Liver (tissue), 9 donors: Measurements from ENCODE around the gene ST8SIA6. TPM values are rescaled to one million over a fixed set of nuclear protein-coding genes. Genes with fewer than 3 reads are reported as not detected.

Experiments
- DNase-seq: peaks from one replicate; pipeline ENCODE4 v3.0.0-alpha.2; 2017; ENCODE audit warnings: low spot score
- H3K27ac ChIP-seq, 2 donors: one replicate each; pipeline ENCODE4 v1.7.0; 2013; ENCODE audit warnings: inconsistent platforms in 2 of 2, low read length in 2 of 2, control low read depth in 1 of 2, low read depth in 1 of 2, mild to moderate bottlenecking in 1 of 2
- H3K27me3 ChIP-seq, 4 donors: one replicate each; pipeline versions ENCODE4 v1.6.1 to v1.7.0; 2013; ENCODE audit warnings: low read length in 3 of 4, inconsistent platforms in 1 of 4, mild to moderate bottlenecking in 1 of 4, moderate library complexity in 1 of 4; ENCODE audit not compliant: control insufficient read depth in 4 of 4, insufficient read depth in 4 of 4
- H3K36me3 ChIP-seq, 4 donors: one replicate each; pipeline versions ENCODE4 v1.6.1 to v1.7.0; 2013; ENCODE audit warnings: low read length in 3 of 4, mild to moderate bottlenecking in 3 of 4, low read depth in 1 of 4, moderate library complexity in 1 of 4; ENCODE audit not compliant: control insufficient read depth in 4 of 4, insufficient read depth in 3 of 4
- H3K4me1 ChIP-seq, 4 donors: one replicate each; pipeline versions ENCODE4 v1.6.1 to v1.7.0; 2013; ENCODE audit warnings: low read length in 3 of 4, mild to moderate bottlenecking in 3 of 4, moderate library complexity in 1 of 4; ENCODE audit not compliant: control insufficient read depth in 4 of 4, insufficient read depth in 4 of 4
- H3K4me3 ChIP-seq, 3 donors: one replicate each; pipeline versions ENCODE4 v1.6.1 to v1.7.0; 2013; ENCODE audit warnings: low read length in 3 of 3, control low read depth in 1 of 3, low read depth in 1 of 3, mild to moderate bottlenecking in 1 of 3
- H3K9ac ChIP-seq, 2 donors: one replicate each; pipeline ENCODE4 v1.7.0; 2013; ENCODE audit warnings: low read length in 2 of 2, mild to moderate bottlenecking in 2 of 2, moderate library complexity in 2 of 2, control low read depth in 1 of 2, low read depth in 1 of 2
- H3K9me3 ChIP-seq, 4 donors: one replicate each; pipeline versions ENCODE4 v1.6.1 to v1.7.0; 2013; ENCODE audit warnings: low read length in 3 of 4; ENCODE audit not compliant: control insufficient read depth in 4 of 4
- EGR1 ChIP-seq, 2 donors: IDR thresholded peaks; 2 replicates each; pipeline ENCODE4 v1.6.1; 2016 to 2018; ENCODE audit warnings: antibody characterized with exemption in 2 of 2, low read depth in 2 of 2
- FOXA1 ChIP-seq: IDR thresholded peaks from 2 replicates; pipeline ENCODE4 v1.6.1; 2016; ENCODE audit warnings: antibody characterized with exemption
- FOXA2 ChIP-seq: IDR thresholded peaks from 2 replicates; pipeline ENCODE4 v1.6.1; 2016; ENCODE audit warnings: antibody characterized with exemption
- GABPA ChIP-seq, 2 donors: IDR thresholded peaks in 1 of 2; conservative IDR thresholded peaks in 1 of 2; 2 replicates each; pipeline ENCODE4 v1.6.1; 2016; ENCODE audit warnings: antibody characterized with exemption in 2 of 2, mild to moderate bottlenecking in 1 of 2, moderate library complexity in 1 of 2
- HNF4A ChIP-seq, 2 donors: conservative IDR thresholded peaks; 2 replicates each; pipeline ENCODE4 v1.6.1; 2016; ENCODE audit warnings: antibody characterized with exemption in 2 of 2, mild to moderate bottlenecking in 2 of 2
- HNF4G ChIP-seq: IDR thresholded peaks from 2 replicates; pipeline ENCODE4 v1.6.1; 2016; ENCODE audit warnings: antibody characterized with exemption
- JUND ChIP-seq, 2 donors: IDR thresholded peaks; 2 replicates each; pipeline ENCODE4 v1.6.1; 2016; ENCODE audit warnings: antibody characterized with exemption in 2 of 2
- NR2F2 ChIP-seq: IDR thresholded peaks from 2 replicates; pipeline ENCODE4 v1.6.1; 2016; ENCODE audit warnings: antibody characterized with exemption
- RAD21 ChIP-seq, 2 donors: IDR thresholded peaks; 2 replicates each; pipeline ENCODE4 v1.6.1; 2016; ENCODE audit warnings: antibody characterized with exemption in 2 of 2, mild to moderate bottlenecking in 2 of 2
- RXRA ChIP-seq, 2 donors: IDR thresholded peaks; 2 replicates each; pipeline ENCODE4 v1.6.1; 2017 to 2018; ENCODE audit warnings: antibody characterized with exemption in 2 of 2, mild to moderate bottlenecking in 1 of 2
- TAF1 ChIP-seq: conservative IDR thresholded peaks from 2 replicates; pipeline ENCODE4 v1.6.1; 2016; ENCODE audit warnings: antibody characterized with exemption, mild to moderate bottlenecking
- YY1 ChIP-seq: IDR thresholded peaks from 2 replicates; pipeline ENCODE4 v1.6.1; 2016; ENCODE audit warnings: antibody characterized with exemption, mild to moderate bottlenecking
- WGBS: extraction: QIAGEN DNeasy Blood & Tissue Kit; methylation state at CpG from one replicate; pipeline ENCODE4 v1.1.7; 2013; 5-methylcytosine and 5-hydroxymethylcytosine counted together
- polyA plus RNA-seq, 2 donors: library from polyadenylated mRNA; stranded (reverse) in 1 of 2; unstranded in 1 of 2; fragments of 200-250 nt in 1 of 2; fragments of >200 nt in 1 of 2; fragmentation: Nextera tagmentation in 1 of 2; extraction: Ambion mirVana in 1 of 2; gene quantifications; one replicate each; pipeline versions ENCODE4 v1.2.1 to v1.2.3, GENCODE V29; 2013 to 2015
- total RNA-seq, 2 donors: library from RNA; depleted of rRNA; stranded (reverse); fragments of >200 nt; gene quantifications; one replicate each; pipeline ENCODE4 v1.2.3, GENCODE V29; 2014
- TF ChIP-seq, protein P1 (sequence below): IDR thresholded peaks from 2 replicates; pipeline ENCODE4 v1.6.1; 2016; ENCODE audit warnings: antibody characterized with exemption
- TF ChIP-seq, protein P2 (sequence below): IDR thresholded peaks from 2 replicates; pipeline ENCODE4 v1.6.1; 2016; ENCODE audit warnings: antibody characterized with exemption
- TF ChIP-seq, protein P3 (sequence below): IDR thresholded peaks from 2 replicates; pipeline ENCODE4 v1.6.1; 2016; ENCODE audit warnings: antibody characterized with exemption
- TF ChIP-seq, protein P4 (sequence below): IDR thresholded peaks from 2 replicates; pipeline ENCODE4 v1.6.1; 2016; ENCODE audit warnings: antibody characterized with exemption, mild to moderate bottlenecking
- donor health status: healthy.
- donor health status: healthy.
- donor health status: healthy.
- donor health status: healthy.
- donor health status: healthy.

Gene ST8SIA6
- total and polyA plus RNA-seq, 4 donors, result 0.53 to 5.8 (median 1.0) TPM

DNA sequence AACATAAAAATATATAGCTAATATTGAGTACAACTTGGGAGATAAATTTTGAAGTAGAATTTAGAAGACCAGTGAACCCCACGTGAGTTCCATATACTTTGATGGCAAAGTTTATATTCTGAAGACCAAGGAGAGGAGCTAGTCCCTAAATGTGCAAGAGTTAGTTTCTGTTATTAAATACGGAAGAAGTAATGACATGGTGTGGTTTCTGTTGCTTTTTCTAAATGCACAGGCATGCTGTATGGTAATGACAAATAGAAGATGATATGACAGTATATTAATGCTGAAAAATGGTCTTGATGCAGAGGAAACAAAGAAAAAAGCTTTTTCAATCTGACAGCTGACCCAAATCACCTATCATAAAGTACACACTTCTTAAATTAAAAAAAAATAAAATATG, 101.8 kb downstream of the ST8SIA6 start:
- no peak for DNase-seq
- Histone ChIP-seq H3K36me3 (no peaks in the 10 kb centered on the region), H3K27ac (no peak overlapping the region), H3K9me3 (no peaks in the 10 kb centered on the region), H3K4me3 (no peak overlapping the region), H3K27me3 (peaks cover 0 to 2% (median 0%) of the 10 kb centered on the region in 4 donors), H3K4me1 (no peaks in the 10 kb centered on the region), H3K9ac (no peak overlapping the region)
- no peak for TF ChIP-seq TAF1
- TF ChIP-seq, protein P1, sequence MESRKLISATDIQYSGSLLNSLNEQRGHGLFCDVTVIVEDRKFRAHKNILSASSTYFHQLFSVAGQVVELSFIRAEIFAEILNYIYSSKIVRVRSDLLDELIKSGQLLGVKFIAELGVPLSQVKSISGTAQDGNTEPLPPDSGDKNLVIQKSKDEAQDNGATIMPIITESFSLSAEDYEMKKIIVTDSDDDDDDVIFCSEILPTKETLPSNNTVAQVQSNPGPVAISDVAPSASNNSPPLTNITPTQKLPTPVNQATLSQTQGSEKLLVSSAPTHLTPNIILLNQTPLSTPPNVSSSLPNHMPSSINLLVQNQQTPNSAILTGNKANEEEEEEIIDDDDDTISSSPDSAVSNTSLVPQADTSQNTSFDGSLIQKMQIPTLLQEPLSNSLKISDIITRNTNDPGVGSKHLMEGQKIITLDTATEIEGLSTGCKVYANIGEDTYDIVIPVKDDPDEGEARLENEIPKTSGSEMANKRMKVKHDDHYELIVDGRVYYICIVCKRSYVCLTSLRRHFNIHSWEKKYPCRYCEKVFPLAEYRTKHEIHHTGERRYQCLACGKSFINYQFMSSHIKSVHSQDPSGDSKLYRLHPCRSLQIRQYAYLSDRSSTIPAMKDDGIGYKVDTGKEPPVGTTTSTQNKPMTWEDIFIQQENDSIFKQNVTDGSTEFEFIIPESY, result no peak
- TF ChIP-seq HNF4A (conservative IDR thresholded peaks at IDR 0.05), result no peak
- TF ChIP-seq NR2F2, result no peak
- no peak for TF ChIP-seq YY1
- TF ChIP-seq GABPA (IDR thresholded peaks at IDR 0.05 in 1 of 2, conservative IDR thresholded peaks at IDR 0.05 in 1 of 2), result no peak
- no peak for TF ChIP-seq JUND (IDR thresholded peaks at IDR 0.05)
- no peak for TF ChIP-seq EGR1 (IDR thresholded peaks at IDR 0.05; ENCODE audit: low read depth in 2 of 2)
- no peak for TF ChIP-seq RXRA (IDR thresholded peaks at IDR 0.05)
- TF ChIP-seq, protein P2, sequence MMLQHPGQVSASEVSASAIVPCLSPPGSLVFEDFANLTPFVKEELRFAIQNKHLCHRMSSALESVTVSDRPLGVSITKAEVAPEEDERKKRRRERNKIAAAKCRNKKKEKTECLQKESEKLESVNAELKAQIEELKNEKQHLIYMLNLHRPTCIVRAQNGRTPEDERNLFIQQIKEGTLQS, result no peak
- TF ChIP-seq, protein P3, sequence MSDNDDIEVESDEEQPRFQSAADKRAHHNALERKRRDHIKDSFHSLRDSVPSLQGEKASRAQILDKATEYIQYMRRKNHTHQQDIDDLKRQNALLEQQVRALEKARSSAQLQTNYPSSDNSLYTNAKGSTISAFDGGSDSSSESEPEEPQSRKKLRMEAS, result no peak
- TF ChIP-seq FOXA1, result no peak
- no peak for TF ChIP-seq HNF4G
- TF ChIP-seq RAD21 (IDR thresholded peaks at IDR 0.05), result no peak
- TF ChIP-seq FOXA2, result no peak
- WGBS, result 77% methylated on average over 2 of the region's 2 CpGs

- no peak overlapping the region for H3K4me3 ChIP-seq
- DNase-seq, result no peak
- WGBS, result 62% methylated on average over 1 of the region's 1 CpG
- H3K27me3 ChIP-seq, result peaks cover 0 to 2% (median 0%) of the 10 kb centered on the region in 4 donors
- no peaks in the 10 kb centered on the region for H3K36me3 ChIP-seq
- no peak overlapping the region for H3K9ac ChIP-seq
- TF ChIP-seq, protein P4, sequence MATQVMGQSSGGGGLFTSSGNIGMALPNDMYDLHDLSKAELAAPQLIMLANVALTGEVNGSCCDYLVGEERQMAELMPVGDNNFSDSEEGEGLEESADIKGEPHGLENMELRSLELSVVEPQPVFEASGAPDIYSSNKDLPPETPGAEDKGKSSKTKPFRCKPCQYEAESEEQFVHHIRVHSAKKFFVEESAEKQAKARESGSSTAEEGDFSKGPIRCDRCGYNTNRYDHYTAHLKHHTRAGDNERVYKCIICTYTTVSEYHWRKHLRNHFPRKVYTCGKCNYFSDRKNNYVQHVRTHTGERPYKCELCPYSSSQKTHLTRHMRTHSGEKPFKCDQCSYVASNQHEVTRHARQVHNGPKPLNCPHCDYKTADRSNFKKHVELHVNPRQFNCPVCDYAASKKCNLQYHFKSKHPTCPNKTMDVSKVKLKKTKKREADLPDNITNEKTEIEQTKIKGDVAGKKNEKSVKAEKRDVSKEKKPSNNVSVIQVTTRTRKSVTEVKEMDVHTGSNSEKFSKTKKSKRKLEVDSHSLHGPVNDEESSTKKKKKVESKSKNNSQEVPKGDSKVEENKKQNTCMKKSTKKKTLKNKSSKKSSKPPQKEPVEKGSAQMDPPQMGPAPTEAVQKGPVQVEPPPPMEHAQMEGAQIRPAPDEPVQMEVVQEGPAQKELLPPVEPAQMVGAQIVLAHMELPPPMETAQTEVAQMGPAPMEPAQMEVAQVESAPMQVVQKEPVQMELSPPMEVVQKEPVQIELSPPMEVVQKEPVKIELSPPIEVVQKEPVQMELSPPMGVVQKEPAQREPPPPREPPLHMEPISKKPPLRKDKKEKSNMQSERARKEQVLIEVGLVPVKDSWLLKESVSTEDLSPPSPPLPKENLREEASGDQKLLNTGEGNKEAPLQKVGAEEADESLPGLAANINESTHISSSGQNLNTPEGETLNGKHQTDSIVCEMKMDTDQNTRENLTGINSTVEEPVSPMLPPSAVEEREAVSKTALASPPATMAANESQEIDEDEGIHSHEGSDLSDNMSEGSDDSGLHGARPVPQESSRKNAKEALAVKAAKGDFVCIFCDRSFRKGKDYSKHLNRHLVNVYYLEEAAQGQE, result no peak
- no peak overlapping the region for H3K27ac ChIP-seq
- no peaks in the 10 kb centered on the region for H3K9me3 ChIP-seq
- H3K4me1 ChIP-seq, result no peaks in the 10 kb centered on the region
Measured at GRCh38 chr10:17351506-17351905, 102.9 kb downstream of the ST8SIA6 start.
